Measurements from ENCODE around the gene SERPINA4.

DNA sequence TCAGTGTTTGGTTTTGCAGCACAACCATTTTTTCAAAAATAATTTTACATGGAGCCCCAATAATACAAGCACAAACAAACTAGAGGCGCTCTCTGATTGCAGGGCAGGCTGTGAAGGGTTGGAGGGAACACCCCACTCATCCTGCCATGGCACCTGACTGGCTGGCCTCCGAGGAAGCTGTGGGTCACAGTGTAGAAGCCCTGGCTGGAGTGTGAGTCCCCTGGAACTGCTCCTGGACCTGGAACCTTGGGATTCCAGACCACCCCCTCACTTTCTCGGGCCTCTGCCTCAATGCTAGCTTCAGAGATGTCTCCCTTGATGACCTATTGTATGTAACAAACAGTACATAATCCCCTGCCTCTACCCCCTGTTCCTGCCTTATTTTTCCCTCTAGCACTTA, 37.1 kb upstream of the SERPINA4 start:
- TF ChIP-seq POLR2AphosphoS5 (IDR thresholded peaks at IDR 0.05) (no peak), EP300 (IDR thresholded peaks at IDR 0.05; ENCODE audit: low read depth) (no peak)
- TF ChIP-seq, protein P1, sequence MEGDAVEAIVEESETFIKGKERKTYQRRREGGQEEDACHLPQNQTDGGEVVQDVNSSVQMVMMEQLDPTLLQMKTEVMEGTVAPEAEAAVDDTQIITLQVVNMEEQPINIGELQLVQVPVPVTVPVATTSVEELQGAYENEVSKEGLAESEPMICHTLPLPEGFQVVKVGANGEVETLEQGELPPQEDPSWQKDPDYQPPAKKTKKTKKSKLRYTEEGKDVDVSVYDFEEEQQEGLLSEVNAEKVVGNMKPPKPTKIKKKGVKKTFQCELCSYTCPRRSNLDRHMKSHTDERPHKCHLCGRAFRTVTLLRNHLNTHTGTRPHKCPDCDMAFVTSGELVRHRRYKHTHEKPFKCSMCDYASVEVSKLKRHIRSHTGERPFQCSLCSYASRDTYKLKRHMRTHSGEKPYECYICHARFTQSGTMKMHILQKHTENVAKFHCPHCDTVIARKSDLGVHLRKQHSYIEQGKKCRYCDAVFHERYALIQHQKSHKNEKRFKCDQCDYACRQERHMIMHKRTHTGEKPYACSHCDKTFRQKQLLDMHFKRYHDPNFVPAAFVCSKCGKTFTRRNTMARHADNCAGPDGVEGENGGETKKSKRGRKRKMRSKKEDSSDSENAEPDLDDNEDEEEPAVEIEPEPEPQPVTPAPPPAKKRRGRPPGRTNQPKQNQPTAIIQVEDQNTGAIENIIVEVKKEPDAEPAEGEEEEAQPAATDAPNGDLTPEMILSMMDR (IDR thresholded peaks at IDR 0.05): no peak

All from transverse colon (tissue), 4 donors.